Sigmoid colon (tissue), 7 donors: Measurements from ENCODE around the gene LRRC28. TPM values are rescaled to one million over a fixed set of nuclear protein-coding genes. Genes with fewer than 3 reads are reported as not detected.
A peak's percentile ranks its signal among the peaks of the same experiment; 100 is the strongest.

Source experiments
- DNase-seq: peaks from one replicate; pipeline ENCODE4 v3.0.0-alpha.2; 2019
- H3K27ac ChIP-seq, 4 donors: fragments of 200-600 bp; sonication (generic); one replicate each; pipeline ENCODE4 v1.5.1; 2016 to 2019; ENCODE audit warnings: mild to moderate bottlenecking in 1 of 4
- H3K27me3 ChIP-seq, 3 donors: fragments of 200-600 bp; sonication (generic); one replicate each; pipeline ENCODE4 v1.5.1; 2019; ENCODE audit warnings: mild to moderate bottlenecking in 1 of 3
- H3K36me3 ChIP-seq, 4 donors: fragments of 200-600 bp; sonication (generic); one replicate each; pipeline ENCODE4 v1.5.1; 2016 to 2019
- H3K4me1 ChIP-seq, 4 donors: fragments of 200-600 bp; sonication (generic); one replicate each; pipeline ENCODE4 v1.5.1; 2017 to 2019
- H3K4me3 ChIP-seq, 4 donors: fragments of 200-600 bp; sonication (generic); one replicate each; pipeline ENCODE4 v1.5.1; 2017 to 2019; ENCODE audit warnings: mild to moderate bottlenecking in 2 of 4, moderate library complexity in 1 of 4
- H3K9me3 ChIP-seq, 4 donors: fragments of 200-600 bp in 3 of 4; sonication (generic) in 3 of 4; one replicate each; pipeline versions ENCODE4 v1.5.1 to v1.6.1; 2013 to 2019
- CTCF ChIP-seq, 4 experiments: fragments of 450-650 bp in 3 of 4; fragments of 200-600 bp in 1 of 4; IDR thresholded peaks; one replicate each; pipeline ENCODE4 v1.5.1; 2016 to 2019; ENCODE audit warnings: antibody characterized with exemption in 4 of 4, mild to moderate bottlenecking in 3 of 4, moderate library complexity in 2 of 4
- EP300 ChIP-seq, 4 donors: sonication (generic); formaldehyde crosslinking; IDR thresholded peaks; one replicate each; pipeline ENCODE4 v1.6.1; 2017; ENCODE audit warnings: antibody characterized with exemption in 4 of 4
- POLR2A ChIP-seq, 2 donors: fragments of 450-650 bp; IDR thresholded peaks; one replicate each; pipeline ENCODE4 v1.6.1; 2016; ENCODE audit warnings: antibody characterized with exemption in 2 of 2, mild to moderate bottlenecking in 2 of 2, moderate library complexity in 2 of 2
- POLR2AphosphoS5 ChIP-seq, 4 donors: sonication (generic); formaldehyde crosslinking; IDR thresholded peaks; one replicate each; pipeline ENCODE4 v1.6.1; 2017; ENCODE audit warnings: antibody characterized with exemption in 4 of 4
- WGBS, 2 donors: extraction: QIAGEN DNeasy Blood & Tissue Kit; methylation state at CpG; one replicate each; pipeline ENCODE4 v1.1.7; 2013; 5-methylcytosine and 5-hydroxymethylcytosine counted together
- intact Hi-C: fragments of 100-400 bp; cut with DNase I; formaldehyde crosslinking; loops from one replicate; pipeline ENCODE4 v1.15.1; 2023
- polyA plus RNA-seq, 3 donors: library from polyadenylated mRNA; stranded (reverse); fragments of 200-250 nt; gene quantifications; one replicate each; pipeline ENCODE4 v1.2.3, GENCODE V29; 2013
- total RNA-seq, 4 donors: library from RNA; depleted of rRNA; stranded (reverse); fragments of >200 nt; gene quantifications; one replicate each; pipeline ENCODE4 v1.1.0, GENCODE V29; 2016
- donor health status: healthy with polysubstance abuse.
- donor health status: Bipolar disorder and iron deficiency.
- donor health status: healthy.

LRRC28 gene
- total and polyA plus RNA-seq, 7 donors: 13.6 to 52.3 (median 24.4) TPM

GRCh38 chr15:99340347-99340746, 89.1 kb downstream of the LRRC28 start:
- Histone ChIP-seq H3K36me3 (peaks cover 0 to 12% (median 0%) of the 10 kb centered on the region in 4 donors), H3K4me1 (peaks cover 0 to 7% (median 0%) of the 10 kb centered on the region in 4 donors), H3K27me3 (no peaks in the 10 kb centered on the region), H3K9me3 (no peaks in the 10 kb centered on the region), H3K27ac (no peak overlapping the region), H3K4me3 (no peak overlapping the region)
- TF ChIP-seq POLR2AphosphoS5 (IDR thresholded peaks at IDR 0.05) (no peak), CTCF (IDR thresholded peaks at IDR 0.05) (no peak), EP300 (IDR thresholded peaks at IDR 0.05) (no peak), POLR2A (IDR thresholded peaks at IDR 0.05) (no peak)
- 69 to 88% methylated on average over 3 of the region's 3 CpGs for WGBS, 2 donors
- no peak for DNase-seq
- intact Hi-C loops: loop anchor here (5.0 kb wide), 1 partner anchor 367 kb away; no protein-coding TSS in a partner anchor

- Histone ChIP-seq H3K4me3 (no peak overlapping the region), H3K9me3 (no peaks in the 10 kb centered on the region), H3K4me1 (peaks cover 0 to 7% (median 0%) of the 10 kb centered on the region in 4 donors), H3K36me3 (peaks cover 0 to 6% (median 0%) of the 10 kb centered on the region in 4 donors), H3K27ac (no peak overlapping the region), H3K27me3 (no peaks in the 10 kb centered on the region)
- intact Hi-C loops: loop anchor here (5.0 kb wide), 1 partner anchor 366 kb away; no protein-coding TSS in a partner anchor
- DNase-seq: no peak
- 86 to 89% methylated on average over 1 of the region's 1 CpG for WGBS, 2 donors
- TF ChIP-seq CTCF (IDR thresholded peaks at IDR 0.05): no peak
- no peak for TF ChIP-seq POLR2A (IDR thresholded peaks at IDR 0.05)
- no peak for TF ChIP-seq EP300 (IDR thresholded peaks at IDR 0.05)
- TF ChIP-seq POLR2AphosphoS5 (IDR thresholded peaks at IDR 0.05): no peak
Observed at GRCh38 chr15:99341786-99342185, 90.5 kb downstream of the LRRC28 start.

- Histone ChIP-seq H3K4me3 (no peak overlapping the region), H3K27me3 (no peaks in the 10 kb centered on the region), H3K36me3 (no peaks in the 10 kb centered on the region), H3K4me1 (peaks cover 0 to 7% (median 0%) of the 10 kb centered on the region in 4 donors), H3K27ac (no peak overlapping the region), H3K9me3 (no peaks in the 10 kb centered on the region)
- TF ChIP-seq POLR2A (IDR thresholded peaks at IDR 0.05) (no peak), EP300 (IDR thresholded peaks at IDR 0.05) (no peak), CTCF (IDR thresholded peaks at IDR 0.05) (no peak), POLR2AphosphoS5 (IDR thresholded peaks at IDR 0.05) (no peak)
- DNase-seq: no peak
- intact Hi-C loops: loop anchor here (5.0 kb wide), 1 partner anchor 364 kb away; no protein-coding TSS in a partner anchor
Observed at GRCh38 chr15:99343208-99343607, 91.9 kb downstream of the LRRC28 start.

- 91 to 95% methylated on average over 9 of the region's 9 CpGs for WGBS, 2 donors
- no peaks in the 10 kb centered on the region for H3K36me3 ChIP-seq
- H3K9me3 ChIP-seq: no peaks in the 10 kb centered on the region
Observed at GRCh38 chr15:99343881-99344551, 92.7 kb downstream of the LRRC28 start.

More at GRCh38 chr15:99343881-99344551, 92.7 kb downstream of the LRRC28 start:
- no peak for TF ChIP-seq EP300 (IDR thresholded peaks at IDR 0.05)
- TF ChIP-seq CTCF (IDR thresholded peaks at IDR 0.05): peak; percentile 15 to 42 (median 40)
- intact Hi-C loops: loop anchor here (5.0 kb wide), 1 partner anchor 363 kb away; no protein-coding TSS in a partner anchor
- no peak for DNase-seq
- Histone ChIP-seq H3K27me3 (no peaks in the 10 kb centered on the region), H3K27ac (no peak overlapping the region), H3K4me1 (peaks cover 0 to 7% (median 0%) of the 10 kb centered on the region in 4 donors), H3K4me3 (no peak overlapping the region)
